ENCODE measurements around the gene KIF5B. TPM values are rescaled to one million over a fixed set of nuclear protein-coding genes. Genes with fewer than 3 reads are reported as not detected.

Gene KIF5B
- polyA plus RNA-seq, 4 donors: 49.4 to 100 (median 59.5) TPM

DNA sequence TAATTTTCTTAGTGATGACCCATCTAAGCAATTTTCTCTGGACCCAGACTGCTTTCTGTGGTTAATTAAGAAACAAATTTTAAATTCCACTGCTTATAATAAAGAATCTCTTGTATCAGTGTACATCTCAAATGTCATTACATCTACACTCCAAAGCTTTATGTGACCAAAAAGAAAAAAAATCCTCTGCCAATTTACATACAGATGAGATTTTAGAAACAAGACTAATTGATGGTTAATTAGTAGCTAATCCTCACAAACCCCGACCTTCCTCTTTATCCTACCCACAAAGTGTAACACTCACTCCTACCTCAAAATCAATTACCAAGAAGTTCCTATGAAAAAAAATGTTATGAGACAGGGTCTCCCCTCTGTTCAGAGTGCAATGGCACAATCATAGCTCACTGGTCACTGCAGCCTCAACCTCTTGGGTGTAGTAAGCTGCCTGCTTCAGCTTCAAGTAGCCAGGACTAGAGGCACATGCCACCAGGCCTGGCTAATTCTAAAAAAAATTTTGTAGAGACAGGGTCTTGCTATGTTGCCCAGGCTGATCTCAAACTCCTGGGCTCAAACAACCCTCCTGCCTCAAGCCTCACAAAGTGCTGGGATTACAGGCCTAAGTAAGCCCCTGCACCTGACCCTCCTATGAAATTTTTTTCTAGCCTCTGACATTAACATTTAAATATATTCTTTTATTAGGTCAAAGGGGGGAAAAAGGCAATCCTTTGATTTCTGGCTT, 14.8 kb downstream of the KIF5B start:
- Histone ChIP-seq H3K27me3 (ENCODE audit: control insufficient read depth in 3 of 3, insufficient read depth in 3 of 3, low read length in 3 of 3) (no peaks in the 10 kb centered on the region), H3K9me3 (ENCODE audit: control insufficient read depth in 2 of 2, insufficient read depth in 1 of 2, low read depth in 1 of 2, low read length in 1 of 2) (no peaks in the 10 kb centered on the region), H3K4me1 (ENCODE audit: control insufficient read depth in 3 of 3, insufficient read depth in 2 of 3, low read depth in 1 of 3, low read length in 2 of 3) (peaks cover 5 to 15% (median 9%) of the 10 kb centered on the region in 3 donors), H3K27ac (ENCODE audit: low read depth in 1 of 3, low read length in 2 of 3) (peak overlapping the region in 1 of 3 donors; percentile 31), H3K4me3 (ENCODE audit: low read depth in 1 of 3, low read length in 3 of 3) (no peak overlapping the region), H3K36me3 (ENCODE audit: control insufficient read depth in 3 of 3, insufficient read depth in 2 of 3, low read depth in 1 of 3, low read length in 3 of 3) (peaks cover 9 to 17% (median 12%) of the 10 kb centered on the region in 3 donors)
- DNase-seq (no peak), FAIRE-seq (no peak)
- 6 to 32% (median 7%) methylated on average over 1 of the region's 1 CpG for WGBS, 3 donors

DNA sequence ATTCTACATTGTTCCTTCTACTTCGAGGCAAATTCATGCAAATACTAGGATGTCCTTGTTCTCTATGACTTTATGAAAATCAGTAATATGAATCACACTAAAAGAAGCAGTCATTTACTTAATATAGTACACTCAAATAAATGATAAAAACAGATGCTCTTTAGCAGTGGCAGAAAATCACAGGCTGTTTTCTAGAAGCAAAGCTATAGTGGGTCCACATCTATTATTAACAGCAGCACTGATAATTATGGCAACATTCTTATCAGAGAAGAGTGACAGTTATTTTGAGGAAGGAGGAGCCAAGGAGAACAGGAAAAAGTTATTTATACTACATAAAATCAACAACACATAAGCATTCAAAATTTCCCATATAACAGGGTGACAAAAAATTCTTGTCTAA, 16.5 kb downstream of the KIF5B start:
- FAIRE-seq (no peak), DNase-seq (no peak)
- Histone ChIP-seq H3K4me3 (ENCODE audit: low read depth in 1 of 3, low read length in 3 of 3) (no peak overlapping the region), H3K27me3 (ENCODE audit: control insufficient read depth in 3 of 3, insufficient read depth in 3 of 3, low read length in 3 of 3) (no peaks in the 10 kb centered on the region), H3K9me3 (ENCODE audit: control insufficient read depth in 2 of 2, insufficient read depth in 1 of 2, low read depth in 1 of 2, low read length in 1 of 2) (no peaks in the 10 kb centered on the region), H3K36me3 (ENCODE audit: control insufficient read depth in 3 of 3, insufficient read depth in 2 of 3, low read depth in 1 of 3, low read length in 3 of 3) (peaks cover 8 to 19% (median 15%) of the 10 kb centered on the region in 3 donors), H3K27ac (ENCODE audit: low read depth in 1 of 3, low read length in 2 of 3) (no peak overlapping the region), H3K4me1 (ENCODE audit: control insufficient read depth in 3 of 3, insufficient read depth in 2 of 3, low read depth in 1 of 3, low read length in 2 of 3) (peaks cover 5 to 13% (median 9%) of the 10 kb centered on the region in 3 donors)
- 53 to 71% (median 62%) methylated on average over 1 of the region's 1 CpG for WGBS, 3 donors

DNA sequence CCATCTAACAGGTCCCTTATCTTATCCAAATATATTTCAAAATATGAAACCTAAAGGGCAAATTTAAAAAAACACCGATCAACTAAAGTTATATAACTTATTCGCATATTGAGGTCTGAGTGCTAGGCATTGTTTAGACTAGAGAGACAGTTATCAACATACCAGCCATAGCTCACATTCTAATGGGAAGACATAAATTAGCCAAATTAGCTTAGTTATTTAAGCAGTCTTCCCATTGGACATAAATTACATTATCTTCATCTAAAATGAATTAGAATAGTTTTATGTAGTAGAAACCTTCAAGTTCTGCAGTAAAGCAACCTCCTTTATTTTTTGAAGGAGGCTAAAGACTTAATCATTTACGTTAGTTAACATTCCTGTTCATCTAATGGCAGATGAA, 17.4 kb downstream of the KIF5B start:
- no peaks in the 10 kb centered on the region for H3K27me3 ChIP-seq (ENCODE audit: control insufficient read depth in 3 of 3, insufficient read depth in 3 of 3, low read length in 3 of 3)
- no peak overlapping the region for H3K4me3 ChIP-seq (ENCODE audit: low read depth in 1 of 3, low read length in 3 of 3)
- FAIRE-seq: no peak
- H3K9me3 ChIP-seq (ENCODE audit: control insufficient read depth in 2 of 2, insufficient read depth in 1 of 2, low read depth in 1 of 2, low read length in 1 of 2): no peaks in the 10 kb centered on the region
- H3K36me3 ChIP-seq (ENCODE audit: control insufficient read depth in 3 of 3, insufficient read depth in 2 of 3, low read depth in 1 of 3, low read length in 3 of 3): peaks cover 10 to 18% (median 13%) of the 10 kb centered on the region in 3 donors
- H3K4me1 ChIP-seq (ENCODE audit: control insufficient read depth in 3 of 3, insufficient read depth in 2 of 3, low read depth in 1 of 3, low read length in 2 of 3): peaks cover 5 to 10% (median 9%) of the 10 kb centered on the region in 3 donors
- no peak overlapping the region for H3K27ac ChIP-seq (ENCODE audit: low read depth in 1 of 3, low read length in 2 of 3)
- DNase-seq: no peak
- 73 to 83% (median 75%) methylated on average over 3 of the region's 3 CpGs for WGBS, 3 donors

DNA sequence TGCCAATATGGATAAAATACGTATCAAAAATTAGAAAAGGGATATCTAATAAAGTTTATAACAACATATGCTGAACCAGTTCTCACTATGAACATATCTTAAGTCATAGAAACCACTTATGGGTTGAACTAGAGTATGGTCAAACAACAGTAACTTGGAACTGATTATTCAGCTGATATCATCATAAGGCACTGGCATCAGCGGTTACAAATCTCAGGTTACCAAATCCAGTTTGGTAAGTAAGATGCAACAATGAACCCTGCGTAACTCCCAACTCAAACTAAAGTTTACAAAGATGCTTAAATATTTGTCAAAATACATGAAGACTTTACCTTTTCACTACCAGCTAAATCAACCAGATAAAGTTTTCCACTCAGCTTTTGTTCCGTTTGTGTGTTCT, 19.3 kb downstream of the KIF5B start:
- no peak for FAIRE-seq
- H3K36me3 ChIP-seq (ENCODE audit: control insufficient read depth in 3 of 3, insufficient read depth in 2 of 3, low read depth in 1 of 3, low read length in 3 of 3): peaks cover 11 to 19% (median 17%) of the 10 kb centered on the region in 3 donors

DNA sequence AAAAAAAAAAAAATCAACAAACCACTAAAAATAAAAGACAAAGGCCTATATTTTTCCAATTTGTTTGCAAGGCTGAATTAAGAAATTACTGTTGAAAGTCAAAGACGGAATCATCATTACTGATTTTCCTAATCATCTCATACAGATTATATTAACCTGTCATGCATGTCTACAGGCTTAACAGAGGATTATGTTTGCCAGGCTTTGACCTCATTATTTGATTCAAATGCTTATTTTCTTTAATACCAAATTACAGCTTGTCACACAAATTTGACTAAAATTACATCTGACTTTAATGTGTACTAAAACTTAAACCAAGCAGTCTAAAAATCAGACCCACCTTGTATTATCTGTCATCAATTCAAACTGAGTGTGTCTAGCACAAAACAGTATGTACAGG, 21.2 kb downstream of the KIF5B start:
- DNase-seq (no peak), FAIRE-seq (peak; percentile 5)
- peaks cover 11 to 24% (median 23%) of the 10 kb centered on the region in 3 donors for H3K36me3 ChIP-seq (ENCODE audit: control insufficient read depth in 3 of 3, insufficient read depth in 2 of 3, low read depth in 1 of 3, low read length in 3 of 3)
- no peaks in the 10 kb centered on the region for H3K4me1 ChIP-seq (ENCODE audit: control insufficient read depth in 3 of 3, insufficient read depth in 2 of 3, low read depth in 1 of 3, low read length in 2 of 3)
- H3K4me3 ChIP-seq (ENCODE audit: low read depth in 1 of 3, low read length in 3 of 3): no peak overlapping the region
- H3K27me3 ChIP-seq (ENCODE audit: control insufficient read depth in 3 of 3, insufficient read depth in 3 of 3, low read length in 3 of 3): no peaks in the 10 kb centered on the region
- no peaks in the 10 kb centered on the region for H3K9me3 ChIP-seq (ENCODE audit: control insufficient read depth in 2 of 2, insufficient read depth in 1 of 2, low read depth in 1 of 2, low read length in 1 of 2)
- WGBS, 3 donors: 90 to 97% (median 95%) methylated on average over 1 of the region's 1 CpG
- H3K27ac ChIP-seq (ENCODE audit: low read depth in 1 of 3, low read length in 2 of 3): no peak overlapping the region

More for the DNA sequence above, 19.3 kb downstream of the KIF5B start:
- Histone ChIP-seq H3K27ac (ENCODE audit: low read depth in 1 of 3, low read length in 2 of 3) (no peak overlapping the region), H3K4me3 (ENCODE audit: low read depth in 1 of 3, low read length in 3 of 3) (no peak overlapping the region), H3K4me1 (ENCODE audit: control insufficient read depth in 3 of 3, insufficient read depth in 2 of 3, low read depth in 1 of 3, low read length in 2 of 3) (peaks cover 1 to 4% (median 4%) of the 10 kb centered on the region in 3 donors), H3K9me3 (ENCODE audit: control insufficient read depth in 2 of 2, insufficient read depth in 1 of 2, low read depth in 1 of 2, low read length in 1 of 2) (no peaks in the 10 kb centered on the region), H3K27me3 (ENCODE audit: control insufficient read depth in 3 of 3, insufficient read depth in 3 of 3, low read length in 3 of 3) (no peaks in the 10 kb centered on the region)
- WGBS, 3 donors: 87 to 90% (median 89%) methylated on average over 4 of the region's 4 CpGs
- DNase-seq: no peak

DNA sequence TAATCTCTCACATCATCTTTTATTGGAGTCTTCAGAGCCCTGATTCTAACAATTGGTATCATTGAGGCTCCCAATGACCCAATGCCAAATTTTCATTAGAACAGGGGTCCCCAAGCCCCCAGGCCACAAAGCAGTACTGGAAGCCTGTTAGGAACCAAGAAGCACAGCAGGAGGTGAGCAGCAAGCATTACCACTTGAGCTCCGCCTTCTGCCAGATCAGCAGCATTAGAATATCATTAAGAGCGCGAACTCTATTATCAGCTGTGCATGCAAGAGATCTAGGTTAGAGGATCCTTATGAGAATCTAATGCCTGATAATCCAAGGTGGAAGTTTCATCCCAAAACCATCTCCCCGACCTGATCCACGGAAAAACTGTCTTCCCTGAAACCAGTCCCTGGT, 23.1 kb downstream of the KIF5B start:
- no peak overlapping the region for H3K27ac ChIP-seq (ENCODE audit: low read depth in 1 of 3, low read length in 2 of 3)
- 85 to 95% (median 94%) methylated on average over 5 of the region's 5 CpGs for WGBS, 3 donors
- DNase-seq: no peak

DNA sequence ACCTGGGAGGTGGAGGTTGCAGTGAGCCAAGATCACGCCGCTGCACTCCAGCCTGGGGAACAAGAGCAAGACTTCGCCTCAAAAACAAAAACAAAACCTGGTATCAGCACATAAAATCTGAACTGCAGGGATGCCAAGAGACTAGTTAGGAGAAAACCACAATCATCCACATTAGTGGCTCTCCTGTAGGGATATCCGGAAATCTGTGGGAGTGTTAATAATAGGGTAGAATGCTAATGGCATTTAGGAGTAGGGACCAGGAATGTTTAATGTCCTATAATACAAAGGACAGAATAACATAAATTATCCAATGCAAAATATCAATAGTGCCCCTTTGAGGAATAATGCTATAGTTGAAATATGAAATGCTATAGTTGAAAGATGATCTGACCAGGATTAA, 24.3 kb downstream of the KIF5B start:
- FAIRE-seq (no peak), DNase-seq (no peak)
- WGBS, 3 donors: 94 to 99% (median 95%) methylated on average over 4 of the region's 4 CpGs
- peaks cover 11 to 28% (median 22%) of the 10 kb centered on the region in 3 donors for H3K36me3 ChIP-seq (ENCODE audit: control insufficient read depth in 3 of 3, insufficient read depth in 2 of 3, low read depth in 1 of 3, low read length in 3 of 3)
- H3K4me3 ChIP-seq (ENCODE audit: low read depth in 1 of 3, low read length in 3 of 3): no peak overlapping the region
- H3K27ac ChIP-seq (ENCODE audit: low read depth in 1 of 3, low read length in 2 of 3): no peak overlapping the region
- H3K9me3 ChIP-seq (ENCODE audit: control insufficient read depth in 2 of 2, insufficient read depth in 1 of 2, low read depth in 1 of 2, low read length in 1 of 2): no peaks in the 10 kb centered on the region
- no peaks in the 10 kb centered on the region for H3K27me3 ChIP-seq (ENCODE audit: control insufficient read depth in 3 of 3, insufficient read depth in 3 of 3, low read length in 3 of 3)
- H3K4me1 ChIP-seq (ENCODE audit: control insufficient read depth in 3 of 3, insufficient read depth in 2 of 3, low read depth in 1 of 3, low read length in 2 of 3): no peaks in the 10 kb centered on the region

More for the DNA sequence above, 23.1 kb downstream of the KIF5B start:
- Histone ChIP-seq H3K9me3 (ENCODE audit: control insufficient read depth in 2 of 2, insufficient read depth in 1 of 2, low read depth in 1 of 2, low read length in 1 of 2) (no peaks in the 10 kb centered on the region), H3K27me3 (ENCODE audit: control insufficient read depth in 3 of 3, insufficient read depth in 3 of 3, low read length in 3 of 3) (no peaks in the 10 kb centered on the region), H3K4me3 (ENCODE audit: low read depth in 1 of 3, low read length in 3 of 3) (no peak overlapping the region), H3K4me1 (ENCODE audit: control insufficient read depth in 3 of 3, insufficient read depth in 2 of 3, low read depth in 1 of 3, low read length in 2 of 3) (no peaks in the 10 kb centered on the region), H3K36me3 (ENCODE audit: control insufficient read depth in 3 of 3, insufficient read depth in 2 of 3, low read depth in 1 of 3, low read length in 3 of 3) (peaks cover 9 to 25% (median 25%) of the 10 kb centered on the region in 3 donors)
- FAIRE-seq: no peak

DNA sequence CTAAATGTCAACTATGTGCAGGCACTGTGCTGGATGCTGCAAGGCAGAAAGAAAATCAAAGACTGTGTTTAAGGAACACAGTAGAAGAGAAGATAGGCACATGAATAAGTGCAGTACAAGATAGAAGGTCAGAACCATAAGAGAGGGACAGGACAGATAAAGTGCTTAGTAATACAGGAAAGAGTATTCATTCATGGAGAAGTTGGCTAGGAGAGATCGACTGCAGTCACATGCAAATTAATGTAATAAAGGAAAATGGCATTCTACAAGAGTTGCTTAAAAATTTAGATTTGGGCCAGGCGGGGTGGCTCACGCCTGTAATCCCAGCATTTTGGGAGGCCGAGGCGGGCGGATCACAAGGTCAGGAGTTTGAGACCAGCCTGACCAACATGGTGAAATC, 24.8 kb downstream of the KIF5B start:
- 90 to 99% (median 96%) methylated on average over 6 of the region's 6 CpGs for WGBS, 3 donors
- H3K36me3 ChIP-seq (ENCODE audit: control insufficient read depth in 3 of 3, insufficient read depth in 2 of 3, low read depth in 1 of 3, low read length in 3 of 3): peaks cover 11 to 28% (median 21%) of the 10 kb centered on the region in 3 donors
- no peak overlapping the region for H3K27ac ChIP-seq (ENCODE audit: low read depth in 1 of 3, low read length in 2 of 3)
- FAIRE-seq: no peak
- H3K9me3 ChIP-seq (ENCODE audit: control insufficient read depth in 2 of 2, insufficient read depth in 1 of 2, low read depth in 1 of 2, low read length in 1 of 2): no peaks in the 10 kb centered on the region
- H3K27me3 ChIP-seq (ENCODE audit: control insufficient read depth in 3 of 3, insufficient read depth in 3 of 3, low read length in 3 of 3): no peaks in the 10 kb centered on the region
- H3K4me1 ChIP-seq (ENCODE audit: control insufficient read depth in 3 of 3, insufficient read depth in 2 of 3, low read depth in 1 of 3, low read length in 2 of 3): no peaks in the 10 kb centered on the region
- no peak overlapping the region for H3K4me3 ChIP-seq (ENCODE audit: low read depth in 1 of 3, low read length in 3 of 3)
- DNase-seq: no peak
